ENCODE data around the gene FAM168B. TPM values are rescaled to one million over a fixed set of nuclear protein-coding genes. Genes with fewer than 3 reads are reported as not detected.
"Not testable (repeated sequence)": the region's sequence is repeated elsewhere in the genome, so short reads cannot be mapped to it uniquely, and the experiment has no call there.

FAM168B gene
- total RNA-seq, 2 donors from 2014 or later, result 39.7 to 56.7 TPM

- DNase-seq, result no peak
- ATAC-seq, result no peak
- Histone ChIP-seq H3K36me3 (replicated peaks in 1 of 2; ENCODE audit: insufficient read depth in 1 of 2, low read depth in 2 of 2) (peaks cover 0 to 15% of the 10 kb centered on the region in 2 donors), H3K27ac (no peak overlapping the region), H3K9me3 (no peaks in the 10 kb centered on the region), H3K27me3 (no peaks in the 10 kb centered on the region), H3K4me1 (no peaks in the 10 kb centered on the region), H3K4me3 (no peak overlapping the region)
- TF ChIP-seq CTCF (IDR thresholded peaks at IDR 0.05), result no peak
- no peak for TF ChIP-seq POLR2A (IDR thresholded peaks at IDR 0.05)
- WGBS, 2 donors, result 95 to 96% methylated on average over 3 of the region's 3 CpGs
- intact Hi-C loops (cut with DNase I), result no loop called here
These were observed 29.9 kb upstream of the FAM168B start for GRCh38 chr2:131123192-131123591.

DNA sequence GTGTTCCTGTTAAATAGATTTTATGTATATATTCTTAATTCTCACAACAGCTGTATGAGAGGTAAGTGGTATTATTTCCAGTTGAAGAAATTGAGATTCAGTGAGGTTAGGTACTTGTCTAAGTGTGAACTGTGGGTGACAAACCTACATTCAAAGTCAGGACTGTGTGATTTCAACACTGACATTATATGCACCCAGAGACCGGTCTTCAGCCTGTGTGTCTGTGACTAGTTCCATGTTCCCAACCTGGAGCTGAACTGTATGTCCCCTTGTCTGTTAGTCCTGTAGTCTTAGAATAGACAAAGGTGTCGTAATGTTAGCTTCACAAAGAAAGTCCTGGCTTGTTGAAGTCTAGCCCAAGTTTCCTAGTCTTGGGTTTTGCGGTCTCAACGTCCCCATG, 29.2 kb upstream of the FAM168B start:
- TF ChIP-seq CTCF (IDR thresholded peaks at IDR 0.05) (no peak), POLR2A (IDR thresholded peaks at IDR 0.05) (no peak)

DNA sequence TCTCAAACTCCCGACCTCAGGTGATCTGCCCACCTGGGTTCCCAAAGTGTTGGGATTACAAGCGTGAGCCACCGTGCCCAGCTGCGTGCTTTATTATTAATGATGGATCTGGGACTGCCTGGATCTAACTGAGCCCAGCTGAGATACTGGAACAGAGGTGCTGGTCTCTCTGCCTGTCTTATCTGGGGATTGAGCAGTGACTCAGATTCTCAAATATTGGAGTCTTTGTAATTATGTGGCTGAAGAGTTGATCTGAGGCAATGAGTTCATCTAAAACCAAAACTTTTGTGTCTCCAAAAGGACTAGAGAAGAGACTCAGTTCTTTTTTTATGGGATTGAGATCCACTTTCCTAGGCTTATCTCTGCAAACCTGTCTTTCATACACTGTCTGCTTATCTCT, 28.2 kb upstream of the FAM168B start:
- no peaks in the 10 kb centered on the region for H3K4me1 ChIP-seq
- H3K4me3 ChIP-seq, result no peak overlapping the region
- no peak for TF ChIP-seq POLR2A (IDR thresholded peaks at IDR 0.05)
- no peak for ATAC-seq
- H3K27ac ChIP-seq, result no peak overlapping the region
- DNase-seq, result no peak
- 87 to 95% methylated on average over 4 of the region's 4 CpGs for WGBS, 2 donors
- no peaks in the 10 kb centered on the region for H3K27me3 ChIP-seq
- no peaks in the 10 kb centered on the region for H3K9me3 ChIP-seq
- intact Hi-C loops (cut with DNase I), result no loop called here
- peaks cover 0 to 4% of the 10 kb centered on the region in 2 donors for H3K36me3 ChIP-seq (replicated peaks in 1 of 2; ENCODE audit: insufficient read depth in 1 of 2, low read depth in 2 of 2)

More for the DNA sequence above, 29.2 kb upstream of the FAM168B start:
- DNase-seq (no peak), ATAC-seq (no peak)
- WGBS, 2 donors, result 97 to 100% methylated on average over 4 of the region's 4 CpGs
- no peaks in the 10 kb centered on the region for H3K4me1 ChIP-seq
- peaks cover 0 to 11% of the 10 kb centered on the region in 2 donors for H3K36me3 ChIP-seq (replicated peaks in 1 of 2; ENCODE audit: insufficient read depth in 1 of 2, low read depth in 2 of 2)
- intact Hi-C loops (cut with DNase I), result no loop called here
- no peak overlapping the region for H3K4me3 ChIP-seq
- H3K27me3 ChIP-seq, result no peaks in the 10 kb centered on the region
- H3K9me3 ChIP-seq, result no peaks in the 10 kb centered on the region
- no peak overlapping the region for H3K27ac ChIP-seq

DNA sequence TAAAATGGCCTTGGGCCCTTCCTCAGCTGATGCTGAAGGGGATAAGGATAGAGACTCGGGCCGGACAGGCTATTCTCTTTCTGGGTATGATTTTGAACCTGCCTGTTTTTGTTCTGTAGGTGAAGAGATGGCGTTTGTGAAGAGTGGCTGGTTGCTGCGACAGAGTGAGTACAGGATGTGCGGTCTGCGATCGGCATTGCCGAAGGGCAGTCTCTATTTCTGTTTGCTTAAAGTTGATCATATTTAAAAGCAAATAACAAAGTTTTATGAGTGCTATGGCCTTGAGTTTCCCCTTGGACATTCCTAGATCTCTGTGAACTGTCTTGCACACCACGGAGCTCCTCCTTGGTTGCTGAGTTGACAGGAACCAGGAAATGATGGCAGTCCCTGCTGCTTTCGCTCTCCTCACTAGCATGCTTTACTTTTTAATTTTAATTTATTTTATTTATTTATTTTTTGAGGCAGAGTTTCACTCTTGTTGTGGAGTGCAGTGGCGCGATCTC, 27.6 kb upstream of the FAM168B start:
- no peaks in the 10 kb centered on the region for H3K27me3 ChIP-seq
- peaks cover 0 to 2% of the 10 kb centered on the region in 2 donors for H3K36me3 ChIP-seq (replicated peaks in 1 of 2; ENCODE audit: insufficient read depth in 1 of 2, low read depth in 2 of 2)
- H3K27ac ChIP-seq, result no peak overlapping the region
- intact Hi-C loops (cut with DNase I), result no loop called here
- ATAC-seq (no peak), DNase-seq (no peak)
- WGBS, 2 donors, result 66 to 72% methylated on average over 12 of the region's 12 CpGs
- no peaks in the 10 kb centered on the region for H3K9me3 ChIP-seq
- TF ChIP-seq POLR2A (IDR thresholded peaks at IDR 0.05) (no peak), CTCF (IDR thresholded peaks at IDR 0.05) (no peak)
- no peak overlapping the region for H3K4me3 ChIP-seq
- H3K4me1 ChIP-seq, result no peaks in the 10 kb centered on the region

DNA sequence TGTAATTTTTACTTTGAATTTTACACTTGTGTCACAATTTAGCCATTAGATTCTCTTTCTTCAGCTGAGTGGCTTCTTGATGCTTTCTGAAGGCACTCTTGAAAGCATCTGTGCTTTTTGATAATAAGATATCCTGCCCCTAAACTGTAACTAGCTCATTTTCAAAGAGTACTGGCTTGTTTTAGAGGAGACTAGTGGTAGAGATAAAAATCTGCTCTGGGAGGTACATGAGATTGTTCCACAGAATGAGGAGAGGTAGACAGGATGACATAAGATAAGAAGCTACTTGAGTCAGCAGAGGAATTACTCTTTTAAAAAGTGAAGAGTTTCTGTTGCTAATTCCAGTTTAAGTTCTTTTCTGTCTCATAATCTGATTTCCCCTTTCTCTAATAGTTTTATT, 22.5 kb upstream of the FAM168B start:
- Histone ChIP-seq H3K4me3 (no peak overlapping the region), H3K36me3 (replicated peaks in 1 of 2; ENCODE audit: insufficient read depth in 1 of 2, low read depth in 2 of 2) (no peaks in the 10 kb centered on the region), H3K4me1 (peaks cover 22% of the 10 kb centered on the region), H3K27ac (no peak overlapping the region), H3K9me3 (no peaks in the 10 kb centered on the region), H3K27me3 (no peaks in the 10 kb centered on the region)
- no peak for DNase-seq
- intact Hi-C loops (cut with DNase I), result no loop called here
- no peak for TF ChIP-seq POLR2A (IDR thresholded peaks at IDR 0.05)
- TF ChIP-seq CTCF (IDR thresholded peaks at IDR 0.05), result no peak
- ATAC-seq, result no peak

- H3K27me3 ChIP-seq; H3K4me3 ChIP-seq; H3K27ac ChIP-seq; intact Hi-C loops (cut with DNase I); H3K9me3 ChIP-seq; H3K36me3 ChIP-seq (replicated peaks in 1 of 2; ENCODE audit: insufficient read depth in 1 of 2, low read depth in 2 of 2); DNase-seq; ATAC-seq: not testable (repeated sequence)
- H3K4me1 ChIP-seq, result peaks cover 22% of the 10 kb centered on the region
- 87 to 98% methylated on average over 3 of the region's 3 CpGs for WGBS, 2 donors
These were observed 21.7 kb upstream of the FAM168B start for GRCh38 chr2:131114950-131115349.

Measured in body of pancreas (tissue), 4 donors.